NCI-H2029 treated with DMSO at 0.1 percent for 48 hours (cell line): ENCODE measurements around the gene RGS3.

ENCODE experiments used
- DNase-seq: peaks from one replicate; lab custom pipeline; 2025; lab: John Stamatoyannopoulos, UW

Gene RGS3

GRCh38 chr9:113511856-113512761 lies 48.6 kb downstream of the RGS3 start:
- no peak for DNase-seq

GRCh38 chr9:113513111-113513510 lies 49.6 kb downstream of the RGS3 start:
- DNase-seq, result no peak

- DNase-seq, result no peak
Observed at GRCh38 chr9:113513536-113513935, 50.0 kb downstream of the RGS3 start.

GRCh38 chr9:113514061-113514460 lies 50.5 kb downstream of the RGS3 start:
- DNase-seq, result no peak

- DNase-seq, result no peak
Observed at GRCh38 chr9:113514748-113515147, 51.2 kb downstream of the RGS3 start.

GRCh38 chr9:113515862-113516261 lies 52.3 kb downstream of the RGS3 start:
- DNase-seq, result no peak

GRCh38 chr9:113516840-113517577 lies 53.5 kb downstream of the RGS3 start:
- DNase-seq, result no peak

GRCh38 chr9:113519426-113520108 lies 56.0 kb downstream of the RGS3 start:
- DNase-seq, result no peak

GRCh38 chr9:113520109-113520642 lies 56.6 kb downstream of the RGS3 start:
- no peak for DNase-seq

- no peak for DNase-seq
Observed at GRCh38 chr9:113521693-113522255, 58.2 kb downstream of the RGS3 start.

- no peak for DNase-seq
Observed at GRCh38 chr9:113522419-113522818, 58.9 kb downstream of the RGS3 start.

GRCh38 chr9:113522858-113523257 lies 59.3 kb downstream of the RGS3 start:
- no peak for DNase-seq

GRCh38 chr9:113523421-113524141 lies 60.1 kb downstream of the RGS3 start:
- no peak for DNase-seq

GRCh38 chr9:113524468-113524867 lies 60.9 kb downstream of the RGS3 start:
- DNase-seq, result no peak

- no peak for DNase-seq
Observed at GRCh38 chr9:113525205-113525604, 61.7 kb downstream of the RGS3 start.

- no peak for DNase-seq
Observed at GRCh38 chr9:113525831-113526230, 62.3 kb downstream of the RGS3 start.

GRCh38 chr9:113526231-113526746 lies 62.8 kb downstream of the RGS3 start:
- DNase-seq, result no peak

- no peak for DNase-seq
Observed at GRCh38 chr9:113526841-113527240, 63.3 kb downstream of the RGS3 start.

- no peak for DNase-seq
Observed at GRCh38 chr9:113528088-113528487, 64.6 kb downstream of the RGS3 start.

- DNase-seq, result no peak
Observed at GRCh38 chr9:113528811-113529210, 65.3 kb downstream of the RGS3 start.
